SK-N-SH (cell line): ENCODE data around the gene C14orf132. TPM values are rescaled to one million over a fixed set of nuclear protein-coding genes. Genes with fewer than 3 reads are reported as not detected.

Experiments used
- CTCF ChIA-PET: fragments of 300-600, 350-600 bp; formaldehyde crosslinking; extraction: SDS; loops from one replicate; lab custom pipeline; 2021; lab: Yijun Ruan, JAX
- POLR2A ChIA-PET: fragments of 350-600 bp; sonication (Branson Sonifier 250); formaldehyde crosslinking; extraction: SDS; loops from one replicate; lab custom pipeline; 2020; ENCODE audit warnings: antibody characterized with exemption, inconsistent platforms; lab: Yijun Ruan, JAX
- DNase-seq: peaks from one replicate; pipeline ENCODE4 v3.0.0; 2012
- H2AFZ ChIP-seq: fragments of 200-600 bp; sonication (generic); 2 replicates; pipeline ENCODE4 v1.8.1; 2016; ENCODE audit warnings: antibody characterized with exemption, mild to moderate bottlenecking, low read depth
- H3F3A ChIP-seq: fragments of 200-600 bp; sonication (generic); replicated peaks from 2 replicates; pipeline ENCODE3; 2016; ENCODE audit warnings: antibody characterized with exemption, mild to moderate bottlenecking; ENCODE audit not compliant: insufficient read depth
- H3K27ac ChIP-seq, 2 experiments: fragments of 200-500 bp in 1 of 2; fragments of 200-600 bp in 1 of 2; sonication (Bioruptor generic) in 1 of 2; sonication (generic), shearing (Covaris generic) in 1 of 2; 2 replicates each; pipeline versions ENCODE4 v1.5.1 to v1.6.1; 2014 to 2016; ENCODE audit warnings: low read depth in 2 of 2, inconsistent platforms in 1 of 2, low read length in 1 of 2, mild to moderate bottlenecking in 1 of 2, mixed read lengths in 1 of 2
- H3K27me3 ChIP-seq: fragments of 200-600 bp; sonication (generic), shearing (Covaris generic); 2 replicates; pipeline ENCODE4 v1.6.1; 2016; ENCODE audit warnings: mixed run types; ENCODE audit not compliant: insufficient read depth
- H3K36me3 ChIP-seq, 2 experiments: fragments of 200-500 bp in 1 of 2; fragments of 200-600 bp in 1 of 2; sonication (Bioruptor generic) in 1 of 2; sonication (generic) in 1 of 2; replicated peaks in 1 of 2; 2 replicates each; pipeline versions ENCODE3 to v1.5.1; 2014 to 2016; ENCODE audit warnings: low read length in 1 of 2, mild to moderate bottlenecking in 1 of 2; ENCODE audit not compliant: insufficient read depth in 2 of 2, control insufficient read depth in 1 of 2
- H3K4me1 ChIP-seq, 2 experiments: fragments of 200-500 bp in 1 of 2; fragments of 200-600 bp in 1 of 2; sonication (Bioruptor generic) in 1 of 2; sonication (generic), shearing (Covaris generic) in 1 of 2; 2 replicates each; pipeline versions ENCODE4 v1.5.1 to v1.6.1; 2014 to 2016; ENCODE audit warnings: low read depth in 1 of 2, low read length in 1 of 2, mixed run types in 1 of 2; ENCODE audit not compliant: insufficient read depth in 2 of 2, control insufficient read depth in 1 of 2
- H3K4me2 ChIP-seq: fragments of 200-600 bp; sonication (generic), shearing (Covaris generic); 2 replicates; pipeline ENCODE4 v1.6.1; 2017; ENCODE audit warnings: mixed run types
- H3K4me3 ChIP-seq, 2 experiments: fragments of 200-500 bp in 1 of 2; fragments of 200-600 bp in 1 of 2; sonication (Bioruptor generic) in 1 of 2; sonication (generic), shearing (Covaris generic) in 1 of 2; 2 replicates each; pipeline versions ENCODE4 v1.5.1 to v1.8.1; 2014 to 2016; ENCODE audit warnings: low read depth in 2 of 2, inconsistent platforms in 1 of 2, low read length in 1 of 2, mild to moderate bottlenecking in 1 of 2, mixed read lengths in 1 of 2, moderate library complexity in 1 of 2
- H3K79me2 ChIP-seq: fragments of 200-600 bp; sonication (generic); 2 replicates; pipeline ENCODE4 v1.8.1; 2017; ENCODE audit warnings: mild to moderate bottlenecking; ENCODE audit not compliant: insufficient read depth
- H3K9ac ChIP-seq: fragments of 200-600 bp; sonication (generic); 2 replicates; pipeline ENCODE4 v1.6.1; 2017; ENCODE audit warnings: mixed run types
- H3K9me2 ChIP-seq: fragments of 200-600 bp; sonication (generic); 2 replicates; pipeline ENCODE4 v1.6.1; 2017; ENCODE audit warnings: mixed run types
- H3K9me3 ChIP-seq: fragments of 200-600 bp; sonication (generic); 2 replicates; pipeline ENCODE4 v1.6.1; 2017; ENCODE audit warnings: mixed run types, mild to moderate bottlenecking, moderate library complexity
- H4K20me1 ChIP-seq: fragments of 200-600 bp; sonication (generic); 2 replicates; pipeline ENCODE4 v1.6.1; 2017; ENCODE audit warnings: mild to moderate bottlenecking, mixed run types; ENCODE audit not compliant: insufficient read depth
- ELF1 ChIP-seq: IDR thresholded peaks from 2 replicates; pipeline ENCODE4 v1.4.0; 2012
- EZH2phosphoT487 ChIP-seq: fragments of 200-600 bp; sonication (generic); IDR thresholded peaks from 2 replicates; pipeline ENCODE4 v1.6.1; 2017; ENCODE audit warnings: low read depth, mixed run types, mild to moderate bottlenecking, antibody characterized with exemption, moderate library complexity, borderline replicate concordance
- JUND ChIP-seq: IDR thresholded peaks from 2 replicates; pipeline ENCODE4 v1.4.0; 2012
- NRF1 ChIP-seq: IDR thresholded peaks from 2 replicates; pipeline ENCODE4 v1.6.1; 2012; ENCODE audit warnings: low read depth, mild to moderate bottlenecking, low read length
- RCOR1 ChIP-seq: fragments of 150-350 bp; IDR thresholded peaks from 2 replicates; pipeline ENCODE4 v1.6.1; 2017; ENCODE audit warnings: antibody characterized with exemption, low read length
- RFX5 ChIP-seq: IDR thresholded peaks from 2 replicates; pipeline ENCODE4 v1.6.1; 2012; ENCODE audit warnings: mild to moderate bottlenecking, improper control_type of control experiment, low read length
- SIN3A ChIP-seq: IDR thresholded peaks from 2 replicates; pipeline ENCODE4 v1.6.1; 2012; ENCODE audit warnings: low read depth, mild to moderate bottlenecking, low read length, moderate library complexity, borderline replicate concordance
- TCF12 ChIP-seq: IDR thresholded peaks from 2 replicates; pipeline ENCODE4 v1.4.0; 2012
- WGBS: methylation state at CpG from one replicate; pipeline ENCODE4 v1.1.6; 2017; ENCODE audit warnings: low lambda C conversion rate; 5-methylcytosine and 5-hydroxymethylcytosine counted together
- polyA plus RNA-seq, 3 experiments: library from polyadenylated mRNA; depleted of rRNA; stranded (reverse); fragments of >200 nt; gene quantifications; 2 replicates each; pipeline ENCODE4 v1.2.3, GENCODE V29; 2012
- TF ChIP-seq, protein P1 (sequence below): IDR thresholded peaks from 2 replicates; pipeline ENCODE4 v1.4.0; 2012; ENCODE audit warnings: low read depth
- TF ChIP-seq, protein P2 (sequence below): IDR thresholded peaks from 2 replicates; pipeline ENCODE4 v1.6.1; 2012; ENCODE audit warnings: mild to moderate bottlenecking, low read depth, low read length, moderate library complexity
- TF ChIP-seq, protein P3 (sequence below): IDR thresholded peaks from 2 replicates; pipeline ENCODE4 v1.4.0; 2012; ENCODE audit warnings: low read depth, borderline replicate concordance

The C14orf132 gene
- polyA plus RNA-seq, 1 of the 3 experiments (the other 2 are of a cell fraction): 5.5 TPM

DNA sequence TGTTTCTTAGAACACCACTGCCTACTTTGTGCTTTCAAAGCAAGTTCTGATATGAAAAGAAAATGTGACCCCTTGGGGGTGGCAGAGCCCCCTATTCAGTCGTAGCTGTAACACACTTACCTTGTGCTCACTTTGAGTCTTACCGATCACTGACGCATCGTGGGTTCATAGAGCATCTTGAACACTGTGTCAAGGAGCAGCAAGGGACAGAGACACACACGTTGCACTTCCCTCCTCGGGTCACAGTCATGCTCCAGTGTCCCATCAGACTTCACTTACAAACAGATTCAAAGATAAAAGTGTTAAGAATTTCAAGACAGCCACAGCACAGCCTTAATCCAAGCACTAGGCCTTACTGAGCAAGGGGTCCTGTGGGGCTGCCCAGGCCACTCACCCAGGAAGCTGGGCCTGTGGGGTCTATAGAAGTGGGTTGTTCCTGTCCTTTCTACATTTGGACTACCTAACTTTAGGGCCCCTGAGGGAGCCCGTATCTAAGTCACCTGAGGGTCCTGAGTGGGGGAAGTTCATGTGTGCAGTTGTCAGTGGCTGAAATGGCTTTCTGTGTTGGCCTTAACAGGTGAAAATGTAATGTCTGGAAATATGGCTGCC lies 90.1 kb downstream of the C14orf132 start:
- H3K9me3 ChIP-seq: no peaks in the 10 kb centered on the region
- H3K36me3 ChIP-seq: no peaks in the 10 kb centered on the region
- POLR2A ChIA-PET: no interaction called here
- peaks cover 0 to 3% of the 10 kb centered on the region in 2 experiments; a peak in 1 of 4 replicates for H3K4me1 ChIP-seq
- no peak overlapping the region for H3K4me3 ChIP-seq
- no peaks in the 10 kb centered on the region for H3K9me2 ChIP-seq
- no peak for DNase-seq
- CTCF ChIA-PET: interaction anchor here (0.7 to 1.1 kb wide), 2 partner anchors 10 to 28 kb away, joined by 3 to 4 read pairs; no protein-coding TSS in a partner anchor
- H3K9ac ChIP-seq: no peak overlapping the region
- H3K27ac ChIP-seq: no peak overlapping the region
- H3K79me2 ChIP-seq: no peaks in the 10 kb centered on the region
- no peaks in the 10 kb centered on the region for H3F3A ChIP-seq
- 66% methylated on average over 7 of the region's 7 CpGs for WGBS
- H3K27me3 ChIP-seq: no peaks in the 10 kb centered on the region
- no peak overlapping the region for H2AFZ ChIP-seq
- TF ChIP-seq TCF12 (no peak), EZH2phosphoT487 (no peak), JUND (no peak), SIN3A (no peak), RCOR1 (no peak), RFX5 (no peak), ELF1 (no peak), NRF1 (no peak)
- TF ChIP-seq, protein P1, sequence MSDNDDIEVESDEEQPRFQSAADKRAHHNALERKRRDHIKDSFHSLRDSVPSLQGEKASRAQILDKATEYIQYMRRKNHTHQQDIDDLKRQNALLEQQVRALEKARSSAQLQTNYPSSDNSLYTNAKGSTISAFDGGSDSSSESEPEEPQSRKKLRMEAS: no peak
- TF ChIP-seq, protein P2, sequence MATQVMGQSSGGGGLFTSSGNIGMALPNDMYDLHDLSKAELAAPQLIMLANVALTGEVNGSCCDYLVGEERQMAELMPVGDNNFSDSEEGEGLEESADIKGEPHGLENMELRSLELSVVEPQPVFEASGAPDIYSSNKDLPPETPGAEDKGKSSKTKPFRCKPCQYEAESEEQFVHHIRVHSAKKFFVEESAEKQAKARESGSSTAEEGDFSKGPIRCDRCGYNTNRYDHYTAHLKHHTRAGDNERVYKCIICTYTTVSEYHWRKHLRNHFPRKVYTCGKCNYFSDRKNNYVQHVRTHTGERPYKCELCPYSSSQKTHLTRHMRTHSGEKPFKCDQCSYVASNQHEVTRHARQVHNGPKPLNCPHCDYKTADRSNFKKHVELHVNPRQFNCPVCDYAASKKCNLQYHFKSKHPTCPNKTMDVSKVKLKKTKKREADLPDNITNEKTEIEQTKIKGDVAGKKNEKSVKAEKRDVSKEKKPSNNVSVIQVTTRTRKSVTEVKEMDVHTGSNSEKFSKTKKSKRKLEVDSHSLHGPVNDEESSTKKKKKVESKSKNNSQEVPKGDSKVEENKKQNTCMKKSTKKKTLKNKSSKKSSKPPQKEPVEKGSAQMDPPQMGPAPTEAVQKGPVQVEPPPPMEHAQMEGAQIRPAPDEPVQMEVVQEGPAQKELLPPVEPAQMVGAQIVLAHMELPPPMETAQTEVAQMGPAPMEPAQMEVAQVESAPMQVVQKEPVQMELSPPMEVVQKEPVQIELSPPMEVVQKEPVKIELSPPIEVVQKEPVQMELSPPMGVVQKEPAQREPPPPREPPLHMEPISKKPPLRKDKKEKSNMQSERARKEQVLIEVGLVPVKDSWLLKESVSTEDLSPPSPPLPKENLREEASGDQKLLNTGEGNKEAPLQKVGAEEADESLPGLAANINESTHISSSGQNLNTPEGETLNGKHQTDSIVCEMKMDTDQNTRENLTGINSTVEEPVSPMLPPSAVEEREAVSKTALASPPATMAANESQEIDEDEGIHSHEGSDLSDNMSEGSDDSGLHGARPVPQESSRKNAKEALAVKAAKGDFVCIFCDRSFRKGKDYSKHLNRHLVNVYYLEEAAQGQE: no peak
- TF ChIP-seq, protein P3, sequence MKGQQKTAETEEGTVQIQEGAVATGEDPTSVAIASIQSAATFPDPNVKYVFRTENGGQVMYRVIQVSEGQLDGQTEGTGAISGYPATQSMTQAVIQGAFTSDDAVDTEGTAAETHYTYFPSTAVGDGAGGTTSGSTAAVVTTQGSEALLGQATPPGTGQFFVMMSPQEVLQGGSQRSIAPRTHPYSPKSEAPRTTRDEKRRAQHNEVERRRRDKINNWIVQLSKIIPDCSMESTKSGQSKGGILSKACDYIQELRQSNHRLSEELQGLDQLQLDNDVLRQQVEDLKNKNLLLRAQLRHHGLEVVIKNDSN: no peak
- no peak overlapping the region for H3K4me2 ChIP-seq
- no peaks in the 10 kb centered on the region for H4K20me1 ChIP-seq

DNA sequence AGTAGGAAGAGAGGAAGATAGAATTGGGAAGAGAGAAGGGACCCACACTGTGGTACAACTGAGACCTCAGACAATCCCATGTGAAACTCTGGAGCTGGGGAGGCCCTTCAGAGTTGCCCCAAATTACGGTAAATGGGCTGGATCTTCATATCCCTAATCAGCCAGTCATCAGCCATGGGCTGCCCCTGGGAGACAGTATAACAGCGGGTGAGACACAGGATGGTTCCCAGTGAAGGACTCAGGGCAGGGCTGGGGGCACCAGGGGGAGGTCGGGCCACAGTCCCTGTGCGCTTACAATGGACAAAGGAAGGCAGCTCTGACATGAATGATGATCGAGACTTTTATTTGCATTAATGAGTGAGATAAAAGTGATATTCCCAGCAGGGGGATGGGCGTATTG lies 91.2 kb downstream of the C14orf132 start:
- Histone ChIP-seq H3K79me2 (no peaks in the 10 kb centered on the region), H3K27me3 (no peaks in the 10 kb centered on the region), H3K4me1 (peaks cover 0 to 3% of the 10 kb centered on the region in 2 experiments; a peak in 1 of 4 replicates), H3F3A (no peaks in the 10 kb centered on the region), H2AFZ (no peak overlapping the region), H4K20me1 (no peaks in the 10 kb centered on the region), H3K4me2 (no peak overlapping the region), H3K4me3 (no peak overlapping the region), H3K9me3 (no peaks in the 10 kb centered on the region), H3K36me3 (no peaks in the 10 kb centered on the region), H3K27ac (no peak overlapping the region), H3K9ac (no peak overlapping the region), H3K9me2 (no peaks in the 10 kb centered on the region)
- no peak for DNase-seq
- TF ChIP-seq SIN3A: no peak
- ChIA-PET POLR2A (no interaction called here), CTCF (interaction anchor here (1.1 kb wide), 1 partner anchor 30 kb away, joined by 4 read pairs; no protein-coding TSS in a partner anchor)
- 82% methylated on average over 6 of the region's 6 CpGs for WGBS
